HepG2 (cell line): ENCODE measurements around the gene ANKFY1. TPM values are rescaled to one million over a fixed set of nuclear protein-coding genes. Genes with fewer than 3 reads are reported as not detected.
A peak's percentile ranks its signal among the peaks of the same experiment; 100 is the strongest.

ENCODE experiments used
- ATAC-seq: fragments of 200-7000 bp; cut with Tn5 transposase; 3 replicates; pipeline ENCODE4 v1.9.1; 2020; ENCODE audit warnings: mild to moderate bottlenecking, moderate library complexity
- BruUV-seq: library from RNA; stranded (reverse); fragments of 400-500 nt; replicated peaks from 2 replicates; lab custom pipeline; 2021; lab: Mats Ljungman, UMichigan
- CTCF ChIA-PET: fragments of 300-600 bp; formaldehyde crosslinking; extraction: SDS; loops from one replicate; lab custom pipeline; 2021; ENCODE audit warnings: low total read pairs, inconsistent platforms, low intra/inter-chr PET ratio; lab: Yijun Ruan, JAX
- POLR2A ChIA-PET: fragments of 350-600 bp; sonication (Branson Sonifier 250); formaldehyde crosslinking; loops from one replicate; lab custom pipeline; 2020; ENCODE audit warnings: antibody characterized with exemption, inconsistent platforms; lab: Yijun Ruan, JAX
- DNase-seq: peaks from one replicate; pipeline ENCODE4 v3.0.0-alpha.2; 2015; ENCODE audit warnings: low spot score
- FAIRE-seq: peaks from 3 replicates; lab custom pipeline; 2011; peaks lifted over from hg19 to GRCh38; lab: Jason Lieb, UNC
- H2AFZ ChIP-seq: one replicate; pipeline ENCODE4 v1.6.1; 2011; ENCODE audit warnings: low read length, inconsistent platforms
- H3K27ac ChIP-seq: fragments of 300-600 bp; 3 replicates; pipeline ENCODE4 v1.8.0; 2011; ENCODE audit warnings: mixed run types, mild to moderate bottlenecking, mixed read lengths, low read length, inconsistent platforms; ENCODE audit not compliant: insufficient read depth; ENCODE audit errors: extremely low read length
- H3K27me3 ChIP-seq, 2 experiments: fragments of 200-600 bp in 1 of 2; 2 replicates in 1 of 2; 3 replicates in 1 of 2; pipeline versions ENCODE4 v1.6.0 to v1.8.0; 2011; ENCODE audit warnings: low read length in 2 of 2, mild to moderate bottlenecking in 2 of 2, moderate library complexity in 2 of 2, inconsistent platforms in 1 of 2; ENCODE audit not compliant: insufficient read depth in 2 of 2, control insufficient read depth in 1 of 2
- H3K36me3 ChIP-seq, 2 experiments: fragments of 200-600 bp in 1 of 2; replicated peaks in 1 of 2; 2 replicates in 1 of 2; 3 replicates in 1 of 2; pipeline versions ENCODE4 v1.5.1 to v1.8.0; 2011; ENCODE audit warnings: low read length in 2 of 2, inconsistent platforms in 1 of 2; ENCODE audit not compliant: insufficient read depth in 2 of 2, control insufficient read depth in 1 of 2
- H3K4me1 ChIP-seq: 2 replicates; pipeline ENCODE4 v1.5.1; 2012; ENCODE audit warnings: low read length, inconsistent platforms; ENCODE audit not compliant: insufficient read depth
- H3K4me2 ChIP-seq: 2 replicates; pipeline ENCODE4 v1.6.0; 2011; ENCODE audit warnings: low read depth, low read length, inconsistent platforms
- H3K4me3 ChIP-seq, 3 experiments: fragments of 200-600 bp in 1 of 3; sonication (generic), shearing (Covaris generic) in 1 of 3; replicated peaks in 1 of 3; 2 replicates each; pipeline ENCODE4 v1.5.1; 2011 to 2016; ENCODE audit warnings: low read length in 3 of 3, inconsistent platforms in 2 of 3, low read depth in 2 of 3, mild to moderate bottlenecking in 2 of 3, control low read depth in 1 of 3, mixed read lengths in 1 of 3; ENCODE audit not compliant: insufficient read depth in 1 of 3
- H3K79me2 ChIP-seq: one replicate; pipeline ENCODE4 v1.6.1; 2011; ENCODE audit warnings: low read length, inconsistent platforms; ENCODE audit not compliant: insufficient read depth
- H3K9ac ChIP-seq: 2 replicates; pipeline ENCODE4 v1.6.0; 2011; ENCODE audit warnings: mild to moderate bottlenecking, low read depth, low read length, inconsistent platforms; ENCODE audit not compliant: insufficient read depth
- H3K9me3 ChIP-seq: 2 replicates; pipeline ENCODE4 v1.5.1; 2012; ENCODE audit warnings: mild to moderate bottlenecking, low read length
- H4K20me1 ChIP-seq: 2 replicates; pipeline ENCODE4 v1.6.0; 2011; ENCODE audit warnings: inconsistent platforms, mild to moderate bottlenecking, low read length, moderate library complexity; ENCODE audit not compliant: insufficient read depth
- ASH2L ChIP-seq: fragments of 300-600, 200-600 bp; sonication (generic); IDR thresholded peaks from 2 replicates; pipeline ENCODE4 v1.7.0; 2017; ENCODE audit warnings: low read depth, mild to moderate bottlenecking, moderate library complexity, mixed read lengths, low read length; ENCODE audit not compliant: insufficient read length
- CEBPG ChIP-seq: IDR thresholded peaks from 2 replicates; pipeline ENCODE4 v1.6.1; 2016
- GMEB2 ChIP-seq: IDR thresholded peaks from 2 replicates; pipeline ENCODE4 v1.6.1; 2016; ENCODE audit warnings: missing biosample characterization, missing genetic modification reagents, low read depth
- PLRG1 ChIP-seq: fragments of 450-650 bp; conservative IDR thresholded peaks from 2 replicates; pipeline ENCODE4 v1.6.1; 2016
- SATB2 ChIP-seq: sonication (generic); formaldehyde crosslinking; IDR thresholded peaks from 2 replicates; pipeline ENCODE4 v1.5.0; 2020; ENCODE audit warnings: missing genetic modification reagents
- ZBTB42 ChIP-seq: sonication (generic); formaldehyde crosslinking; IDR thresholded peaks from 2 replicates; pipeline ENCODE4 v1.5.0; 2020; ENCODE audit warnings: mild to moderate bottlenecking, missing genetic modification reagents
- ZNF343 ChIP-seq: sonication (generic); formaldehyde crosslinking; IDR thresholded peaks from 2 replicates; pipeline ENCODE4 v1.4.0; 2020; ENCODE audit warnings: mild to moderate bottlenecking, missing genetic modification reagents
- ZNF432 ChIP-seq: sonication (generic); formaldehyde crosslinking; IDR thresholded peaks from 2 replicates; pipeline ENCODE4 v1.5.0; 2020; ENCODE audit warnings: missing genetic modification reagents, mild to moderate bottlenecking, borderline replicate concordance
- ZNF543 ChIP-seq: sonication (generic); formaldehyde crosslinking; IDR thresholded peaks from 2 replicates; pipeline ENCODE4 v1.4.0; 2020; ENCODE audit warnings: mild to moderate bottlenecking, missing genetic modification reagents
- ZNF589 ChIP-seq: sonication (generic); formaldehyde crosslinking; conservative IDR thresholded peaks from 2 replicates; pipeline ENCODE4 v1.8.0; 2022; ENCODE audit warnings: mild to moderate bottlenecking, moderate library complexity, missing genetic modification reagents
- ZNF652 ChIP-seq: IDR thresholded peaks from 2 replicates; pipeline ENCODE4 v1.6.1; 2016; ENCODE audit warnings: low read depth, borderline replicate concordance
- ZNF704 ChIP-seq: sonication (generic); formaldehyde crosslinking; IDR thresholded peaks from 2 replicates; pipeline ENCODE4 v1.8.1; 2023; ENCODE audit warnings: mild to moderate bottlenecking, inconsistent platforms, moderate library complexity, missing genetic modification reagents, borderline replicate concordance
- ZNF780A ChIP-seq: sonication (generic); formaldehyde crosslinking; IDR thresholded peaks from 2 replicates; pipeline ENCODE4 v1.8.0; 2022; ENCODE audit warnings: mild to moderate bottlenecking, missing genetic modification reagents, moderate library complexity
- WGBS: methylation state at CpG from one replicate; pipeline ENCODE4 v1.1.6; 2017; ENCODE audit warnings: low lambda C conversion rate; 5-methylcytosine and 5-hydroxymethylcytosine counted together
- in situ Hi-C: cut with HindIII; loops from 2 replicates; pipeline ENCODE4 v1.10.0; 2017; ENCODE audit warnings: low pct_unique_long_range_greater_than_20kb; ENCODE audit not compliant: extremely low pct_ligation_motif_present
- intact Hi-C: fragments of 100-400 bp; cut with micrococcal nuclease; formaldehyde crosslinking; loops from one replicate; pipeline ENCODE4 v1.10.0; 2022; ENCODE audit not compliant: unreplicated experiment
- polyA plus RNA-seq, 8 experiments: library from polyadenylated mRNA; depleted of rRNA in 3 of 8; stranded (reverse) in 7 of 8; unstranded in 1 of 8; fragments of >200 nt; fragmentation: Illumina TruSeq in 4 of 8; extraction: Trizol in 4 of 8; gene quantifications; 2 replicates each; pipeline versions ENCODE4 v1.2.1 to v1.2.3, GENCODE V29; 2011 to 2016; ENCODE audit warnings: low read depth in 4 of 8, missing spikeins in 1 of 8, mixed read lengths in 1 of 8; ENCODE audit not compliant: insufficient read depth in 1 of 8
- total RNA-seq, 5 experiments: library from RNA; depleted of rRNA; stranded (reverse); fragments of >200 nt; fragmentation: Illumina TruSeq; extraction: Trizol; gene quantifications; 2 replicates each; pipeline ENCODE4 v1.2.3, GENCODE V29; 2016; ENCODE audit warnings: low read depth in 1 of 5

Gene ANKFY1
- total and polyA plus RNA-seq, 2 of the 13 experiments (the other 11 are each of a cell fraction or from before 2014, with no cell fraction given), result 11.9 to 16.8 TPM

GRCh38 chr17:4295686-4296085, 31.9 kb upstream of the ANKFY1 start (continued):
- TF ChIP-seq GMEB2 (CRISPR knock-in tag), result no peak
- TF ChIP-seq ZNF704 (CRISPR knock-in tag), result no peak
- TF ChIP-seq ASH2L, result no peak

- in situ Hi-C loops, result no loop called here
- Histone ChIP-seq H4K20me1 (no peaks in the 10 kb centered on the region), H3K36me3 (peaks cover 3 to 50% of the 10 kb centered on the region in 2 experiments; a peak in 3 of 5 replicates), H3K79me2 (peaks cover 18% of the 10 kb centered on the region), H3K9me3 (no peaks in the 10 kb centered on the region), H3K27me3 (no peaks in the 10 kb centered on the region; a peak in 1 of 5 replicates), H3K4me1 (no peaks in the 10 kb centered on the region), H3K4me3 (no peak overlapping the region), H3K4me2 (no peak overlapping the region), H2AFZ (no peak overlapping the region), H3K27ac (no peak overlapping the region), H3K9ac (no peak overlapping the region)
- ATAC-seq (no peak), DNase-seq (no peak), FAIRE-seq (no peak)
- TSS peak; percentile 17 for BruUV-seq
- ChIA-PET POLR2A (no interaction called here), CTCF (no interaction called here)
- intact Hi-C loops, result no loop called here
- WGBS, result 100% methylated on average over 1 of the region's 1 CpG
- TF ChIP-seq CEBPG (no peak), ZBTB42 (CRISPR knock-in tag) (no peak), ZNF432 (CRISPR knock-in tag) (no peak), ZNF652 (CRISPR knock-in tag) (no peak), SATB2 (CRISPR knock-in tag) (no peak), ZNF543 (no peak), ZNF589 (CRISPR knock-in tag) (no peak), ZNF343 (CRISPR knock-in tag) (no peak), PLRG1 (no peak), ZNF780A (no peak)
Observed at GRCh38 chr17:4293572-4293971, 29.8 kb upstream of the ANKFY1 start.
